HCT116 (cell line): ENCODE data around the gene PSMB5. TPM values are rescaled to one million over a fixed set of nuclear protein-coding genes. Genes with fewer than 3 reads are reported as not detected.

Experiments used
- ATAC-seq: fragments of 200-7000 bp; cut with Tn5 transposase; 2 replicates; pipeline ENCODE4 v1.9.1; 2020; ENCODE audit warnings: mild to moderate bottlenecking, moderate library complexity
- BruUV-seq: library from RNA; stranded (reverse); fragments of 400-500 nt; replicated peaks from 2 replicates; lab custom pipeline; 2021; lab: Mats Ljungman, UMichigan
- CTCF ChIA-PET: fragments of 300-600 bp; sonication (Branson Sonifier 250); formaldehyde crosslinking; loops from one replicate; lab custom pipeline; 2021; ENCODE audit warnings: antibody characterized with exemption; lab: Charles Lee
- POLR2A ChIA-PET: fragments of 300-600, 350-600 bp; sonication (Branson Sonifier 250); formaldehyde crosslinking; loops from one replicate; lab custom pipeline; 2021; ENCODE audit warnings: antibody characterized with exemption; lab: Charles Lee
- RAD21 ChIA-PET, 2 experiments: fragments of 300-600 bp; sonication (Branson Sonifier 250); formaldehyde crosslinking; loops; one replicate each; lab custom pipeline; 2023; ENCODE audit warnings: low total read pairs in 2 of 2; ENCODE audit not compliant: uncharacterized antibody in 2 of 2, unreplicated experiment in 2 of 2, low non-redundant PET in 1 of 2; lab: Charles Lee
- DNase-seq: peaks from one replicate; pipeline ENCODE4 v3.0.0-alpha.2; 2010; ENCODE audit warnings: low read depth, low spot score
- H2AFZ ChIP-seq: fragments of 200-600 bp; shearing (Covaris generic), sonication (generic); 2 replicates; pipeline ENCODE4 v1.6.1; 2017; ENCODE audit warnings: low read depth, mixed run types, mixed read lengths, antibody characterized with exemption, low read length; ENCODE audit not compliant: poor library complexity, severe bottlenecking
- H3K27ac ChIP-seq: 2 replicates; pipeline ENCODE4 v1.5.1; 2012; ENCODE audit warnings: low read depth, low read length
- H3K27me3 ChIP-seq: fragments of 200-600 bp; sonication (generic); 2 replicates; pipeline ENCODE4 v1.6.1; 2016; ENCODE audit warnings: mixed run types, low read length, mixed read lengths; ENCODE audit not compliant: insufficient read depth
- H3K36me3 ChIP-seq, 2 experiments: fragments of 200-500 bp in 1 of 2; fragments of 200-600 bp in 1 of 2; sonication (Bioruptor generic) in 1 of 2; sonication (generic) in 1 of 2; 2 replicates each; pipeline versions ENCODE4 v1.5.1 to v1.6.1; 2014 to 2016; ENCODE audit warnings: low read length in 2 of 2, inconsistent platforms in 1 of 2, mixed read lengths in 1 of 2, mixed run types in 1 of 2; ENCODE audit not compliant: insufficient read depth in 2 of 2, control insufficient read depth in 1 of 2
- H3K4me1 ChIP-seq, 2 experiments: fragments of 200-600 bp in 1 of 2; sonication (generic) in 1 of 2; 2 replicates each; pipeline versions ENCODE4 v1.5.1 to v1.6.1; 2012 to 2017; ENCODE audit warnings: low read length in 2 of 2, inconsistent platforms in 1 of 2, mild to moderate bottlenecking in 1 of 2, mixed read lengths in 1 of 2, mixed run types in 1 of 2, moderate library complexity in 1 of 2; ENCODE audit not compliant: insufficient read depth in 2 of 2, control insufficient read depth in 1 of 2
- H3K4me2 ChIP-seq: fragments of 200-600 bp; sonication (generic); 2 replicates; pipeline ENCODE4 v1.6.1; 2017; ENCODE audit warnings: mixed run types, low read length, mixed read lengths
- H3K4me3 ChIP-seq, 2 experiments: fragments of 200-600 bp in 1 of 2; sonication (generic) in 1 of 2; replicated peaks in 1 of 2; 2 replicates each; pipeline ENCODE4 v1.5.1; 2011 to 2016; ENCODE audit warnings: low read length in 2 of 2, control low read depth in 1 of 2, low read depth in 1 of 2, mild to moderate bottlenecking in 1 of 2, mixed read lengths in 1 of 2, mixed run types in 1 of 2
- H3K79me2 ChIP-seq: fragments of 200-600 bp; sonication (generic); 2 replicates; pipeline ENCODE4 v1.6.1; 2017; ENCODE audit warnings: mild to moderate bottlenecking, mixed run types, low read length, moderate library complexity, mixed read lengths; ENCODE audit not compliant: insufficient read depth
- H3K9ac ChIP-seq: fragments of 200-600 bp; sonication (generic); 2 replicates; pipeline ENCODE4 v1.6.1; 2016; ENCODE audit warnings: low read length, mixed read lengths
- H3K9me2 ChIP-seq: fragments of 200-600 bp; sonication (generic), shearing (Covaris generic); 2 replicates; pipeline ENCODE4 v1.6.1; 2017; ENCODE audit warnings: mixed run types, mild to moderate bottlenecking, moderate library complexity; ENCODE audit not compliant: insufficient read depth
- H3K9me3 ChIP-seq, 2 experiments: fragments of 200-500 bp in 1 of 2; fragments of 200-600 bp in 1 of 2; sonication (Bioruptor generic) in 1 of 2; sonication (generic) in 1 of 2; 2 replicates each; pipeline ENCODE4 v1.6.1; 2014 to 2017; ENCODE audit warnings: low read length in 2 of 2, mixed read lengths in 2 of 2, inconsistent platforms in 1 of 2, low read depth in 1 of 2, mild to moderate bottlenecking in 1 of 2, mixed run types in 1 of 2, moderate library complexity in 1 of 2; ENCODE audit not compliant: control insufficient read depth in 1 of 2, insufficient read depth in 1 of 2
- H4K20me1 ChIP-seq: fragments of 200-600 bp; sonication (generic), shearing (Covaris generic); 2 replicates; pipeline ENCODE4 v1.6.1; 2017; ENCODE audit warnings: mixed run types, mild to moderate bottlenecking, moderate library complexity; ENCODE audit not compliant: insufficient read depth
- CEBPB ChIP-seq: IDR thresholded peaks from 2 replicates; pipeline ENCODE4 v1.6.1; 2012; ENCODE audit warnings: low read depth
- EGR1 ChIP-seq: IDR thresholded peaks from 2 replicates; pipeline ENCODE4 v1.6.1; 2012; ENCODE audit warnings: low read depth
- ELF1 ChIP-seq: IDR thresholded peaks from 2 replicates; pipeline ENCODE4 v1.6.1; 2012; ENCODE audit warnings: low read depth, borderline replicate concordance
- EZH2phosphoT487 ChIP-seq: fragments of 200-600 bp; IDR thresholded peaks from 2 replicates; pipeline ENCODE4 v1.6.1; 2018; ENCODE audit warnings: antibody characterized with exemption, borderline replicate concordance
- FOSL1 ChIP-seq: IDR thresholded peaks from 2 replicates; pipeline ENCODE4 v1.6.1; 2012; ENCODE audit warnings: low read depth
- JUND ChIP-seq: IDR thresholded peaks from 2 replicates; pipeline ENCODE4 v1.6.1; 2012
- POLR2A ChIP-seq: IDR thresholded peaks from 2 replicates; pipeline ENCODE4 v1.7.0; 2011; ENCODE audit warnings: borderline replicate concordance; ENCODE audit not compliant: insufficient read depth, insufficient read length; ENCODE audit errors: extremely low read depth
- POLR2AphosphoS5 ChIP-seq: IDR thresholded peaks from 2 replicates; pipeline ENCODE4 v1.6.1; 2011; ENCODE audit warnings: mild to moderate bottlenecking, low read depth, low read length, moderate library complexity
- RAD21 ChIP-seq: IDR thresholded peaks from 2 replicates; pipeline ENCODE4 v1.6.1; 2012; ENCODE audit warnings: low read depth, mild to moderate bottlenecking
- SIN3A ChIP-seq: IDR thresholded peaks from 2 replicates; pipeline ENCODE4 v1.6.1; 2012; ENCODE audit warnings: low read depth
- TCF7L2 ChIP-seq: IDR thresholded peaks from 2 replicates; pipeline ENCODE4 v1.7.0; 2011; ENCODE audit warnings: borderline replicate concordance, inconsistent platforms; ENCODE audit not compliant: insufficient read depth, insufficient read length; ENCODE audit errors: extremely low read depth
- intact Hi-C: fragments of 100-400 bp; cut with micrococcal nuclease; formaldehyde crosslinking; loops from 2 replicates; pipeline ENCODE4 v1.10.0; 2022
- total RNA-seq: library from RNA; stranded (reverse); gene quantifications from one replicate; pipeline ENCODE4 v1.2.1, GENCODE V29; 2021; ENCODE audit not compliant: unreplicated experiment
- TF ChIP-seq, protein P1 (sequence below), 3 experiments: fragments of 200-600 bp in 1 of 3; sonication (generic) in 1 of 3; IDR thresholded peaks in 2 of 3; conservative IDR thresholded peaks in 1 of 3; 2 replicates each; pipeline ENCODE4 v1.5.1; 2012 to 2017; ENCODE audit warnings: low read depth in 2 of 3, low read length in 2 of 3, antibody characterized with exemption in 1 of 3, borderline replicate concordance in 1 of 3, control low read depth in 1 of 3, mild to moderate bottlenecking in 1 of 3, mixed read lengths in 1 of 3, mixed run types in 1 of 3, moderate library complexity in 1 of 3; ENCODE audit not compliant: insufficient read depth in 1 of 3
- TF ChIP-seq, protein P2 (sequence below): IDR thresholded peaks from 2 replicates; pipeline ENCODE4 v1.6.1; 2012
- TF ChIP-seq, protein P3 (sequence below): IDR thresholded peaks from 2 replicates; pipeline ENCODE4 v1.6.1; 2012

Gene PSMB5
- total RNA-seq, 1 experiment from 2014 or later: 212 TPM

DNA sequence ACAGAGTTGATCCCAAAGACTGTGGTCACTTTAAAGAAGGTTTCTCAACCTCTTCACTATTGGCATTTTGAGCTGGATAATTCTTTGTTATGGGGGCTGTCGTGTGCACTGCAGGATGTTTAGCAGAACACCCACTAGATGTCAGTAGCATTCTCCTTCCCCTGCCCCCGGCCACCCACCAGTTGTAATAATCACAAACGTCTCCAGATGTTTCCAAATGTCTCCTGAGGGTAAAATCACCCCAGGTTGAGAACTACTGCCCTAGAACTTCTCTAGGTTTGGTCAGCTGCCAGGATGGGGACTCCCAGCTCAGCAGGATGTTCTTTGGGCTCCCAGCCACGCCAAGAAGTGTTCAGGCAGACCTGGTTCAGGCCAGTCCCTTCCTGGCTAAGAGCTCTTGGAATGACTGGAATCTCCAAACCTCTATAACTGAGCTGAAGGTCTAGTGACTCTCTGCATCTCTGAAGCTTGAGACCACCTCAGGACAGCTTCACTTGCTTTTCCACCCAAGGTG, 39.9 kb downstream of the PSMB5 start:
- Histone ChIP-seq H4K20me1 (no peaks in the 10 kb centered on the region), H2AFZ (no peak overlapping the region), H3K27ac (0 out of 2 replicates have a peak overlapping the region, but pooled peaks have one; percentile 18), H3K36me3 (no peaks in the 10 kb centered on the region), H3K4me3 (no peak overlapping the region), H3K9ac (0 out of 2 replicates have a peak overlapping the region, but pooled peaks have one; percentile 20), H3K4me1 (peaks cover 4 to 8% of the 10 kb centered on the region in 2 experiments; a peak in 3 of 4 replicates), H3K4me2 (peak overlapping the region; percentile 33), H3K27me3 (no peaks in the 10 kb centered on the region), H3K9me2 (no peaks in the 10 kb centered on the region), H3K9me3 (no peaks in the 10 kb centered on the region), H3K79me2 (no peaks in the 10 kb centered on the region)
- TF ChIP-seq RAD21 (peak; percentile 72), TCF7L2 (no peak)
- TF ChIP-seq, protein P1, sequence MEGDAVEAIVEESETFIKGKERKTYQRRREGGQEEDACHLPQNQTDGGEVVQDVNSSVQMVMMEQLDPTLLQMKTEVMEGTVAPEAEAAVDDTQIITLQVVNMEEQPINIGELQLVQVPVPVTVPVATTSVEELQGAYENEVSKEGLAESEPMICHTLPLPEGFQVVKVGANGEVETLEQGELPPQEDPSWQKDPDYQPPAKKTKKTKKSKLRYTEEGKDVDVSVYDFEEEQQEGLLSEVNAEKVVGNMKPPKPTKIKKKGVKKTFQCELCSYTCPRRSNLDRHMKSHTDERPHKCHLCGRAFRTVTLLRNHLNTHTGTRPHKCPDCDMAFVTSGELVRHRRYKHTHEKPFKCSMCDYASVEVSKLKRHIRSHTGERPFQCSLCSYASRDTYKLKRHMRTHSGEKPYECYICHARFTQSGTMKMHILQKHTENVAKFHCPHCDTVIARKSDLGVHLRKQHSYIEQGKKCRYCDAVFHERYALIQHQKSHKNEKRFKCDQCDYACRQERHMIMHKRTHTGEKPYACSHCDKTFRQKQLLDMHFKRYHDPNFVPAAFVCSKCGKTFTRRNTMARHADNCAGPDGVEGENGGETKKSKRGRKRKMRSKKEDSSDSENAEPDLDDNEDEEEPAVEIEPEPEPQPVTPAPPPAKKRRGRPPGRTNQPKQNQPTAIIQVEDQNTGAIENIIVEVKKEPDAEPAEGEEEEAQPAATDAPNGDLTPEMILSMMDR (IDR thresholded peaks at IDR 0.05 in 2 of 3, conservative IDR thresholded peaks at IDR 0.05 in 1 of 3; ENCODE audit: borderline replicate concordance in 1 of 3, insufficient read depth in 1 of 3, low read depth in 2 of 3, low read length in 2 of 3): peak; percentile 65 to 70 (median 67)
- no TSS peak for BruUV-seq
- DNase-seq (no peak), ATAC-seq (peak; percentile 96)
- RAD21 ChIA-PET: interaction anchor here (0.8 to 1.9 kb wide), 7 partner anchors 8 to 74 kb away, joined by 3 to 10 read pairs (median 4); partner anchors contain the start of gene CDH24 (in 1 of the 2)
- intact Hi-C loops: loop anchor here (1.0 kb wide), 1 partner anchor 63 kb away; no protein-coding TSS in a partner anchor
- POLR2A ChIA-PET: interaction anchor here (0.6 to 2.1 kb wide), 6 partner anchors 8 to 100 kb away, joined by 3 to 18 read pairs (median 6); partner anchors contain the start of genes ACIN1 and C14orf119
- CTCF ChIA-PET: interaction anchor here (0.6 to 3.9 kb wide), 20 partner anchors 10 to 354 kb away, joined by 3 to 71 read pairs (median 9); partner anchors contain the start of genes ACIN1, AJUBA, C14orf119 and CDH24

DNA sequence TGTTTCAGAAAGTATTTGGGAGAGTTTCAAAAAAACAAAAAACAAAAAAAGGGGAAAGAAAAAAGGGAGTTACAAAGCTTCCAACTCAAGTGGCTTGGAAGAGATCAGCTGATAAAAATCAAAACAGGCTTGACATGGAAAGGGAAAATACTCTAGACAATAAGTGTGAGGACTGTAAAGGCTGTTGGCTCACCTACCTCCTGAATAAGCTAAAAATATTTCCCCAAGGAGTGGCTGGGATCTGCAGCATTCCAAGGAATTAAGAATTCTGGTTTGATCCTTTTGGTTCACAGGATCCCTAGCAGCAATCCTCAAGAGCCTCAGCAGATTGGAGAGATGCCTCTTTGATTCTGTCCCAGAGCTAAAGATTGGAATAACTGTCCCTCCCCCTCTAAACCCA, 41.2 kb downstream of the PSMB5 start:
- Histone ChIP-seq H3K79me2 (no peaks in the 10 kb centered on the region), H3K27ac (no peak overlapping the region), H2AFZ (no peak overlapping the region), H4K20me1 (no peaks in the 10 kb centered on the region), H3K9ac (no peak overlapping the region), H3K27me3 (no peaks in the 10 kb centered on the region), H3K4me3 (no peak overlapping the region), H3K9me3 (no peaks in the 10 kb centered on the region), H3K4me2 (no peak overlapping the region), H3K9me2 (no peaks in the 10 kb centered on the region), H3K4me1 (peaks cover 4 to 8% of the 10 kb centered on the region in 2 experiments; a peak in 3 of 4 replicates), H3K36me3 (no peaks in the 10 kb centered on the region)
- ChIA-PET RAD21 (interaction anchor here in 1 of 2 experiments (1.1 kb wide), 1 partner anchor 66 kb away, joined by 4 read pairs; no protein-coding TSS in a partner anchor), POLR2A (interaction anchor here (1.1 to 1.6 kb wide), 2 partner anchors 13 to 17 kb away, joined by 5 to 6 read pairs; no protein-coding TSS in a partner anchor), CTCF (interaction anchor here (0.8 to 3.5 kb wide), 6 partner anchors 9 to 75 kb away, joined by 3 to 33 read pairs (median 4); partner anchors contain the start of gene AJUBA)
- intact Hi-C loops: no loop called here
- no peak for ATAC-seq
- BruUV-seq: no TSS peak
- DNase-seq: no peak
- TF ChIP-seq EZH2phosphoT487 (no peak), CEBPB (no peak), JUND (no peak), ELF1 (no peak), POLR2A (no peak), RAD21 (no peak), EGR1 (no peak), FOSL1 (no peak), SIN3A (no peak), POLR2AphosphoS5 (no peak)
- TF ChIP-seq, protein P1 (IDR thresholded peaks at IDR 0.05 in 2 of 3, conservative IDR thresholded peaks at IDR 0.05 in 1 of 3; ENCODE audit: borderline replicate concordance in 1 of 3, insufficient read depth in 1 of 3, low read depth in 2 of 3, low read length in 2 of 3): no peak
- TF ChIP-seq, protein P2, sequence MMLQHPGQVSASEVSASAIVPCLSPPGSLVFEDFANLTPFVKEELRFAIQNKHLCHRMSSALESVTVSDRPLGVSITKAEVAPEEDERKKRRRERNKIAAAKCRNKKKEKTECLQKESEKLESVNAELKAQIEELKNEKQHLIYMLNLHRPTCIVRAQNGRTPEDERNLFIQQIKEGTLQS: no peak
- TF ChIP-seq, protein P3, sequence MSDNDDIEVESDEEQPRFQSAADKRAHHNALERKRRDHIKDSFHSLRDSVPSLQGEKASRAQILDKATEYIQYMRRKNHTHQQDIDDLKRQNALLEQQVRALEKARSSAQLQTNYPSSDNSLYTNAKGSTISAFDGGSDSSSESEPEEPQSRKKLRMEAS: no peak
